Activated CD4-positive, alpha-beta T cell treated with anti-CD3 and anti-CD28 coated beads, Interleukin-2, amount 10 ng/mL, durations not matched to agents 7 days and 5 days (primary cell): Measurements from ENCODE around the gene PSORS1C1. TPM values are rescaled to one million over a fixed set of nuclear protein-coding genes. Genes with fewer than 3 reads are reported as not detected.

Source experiments
- CTCF ChIA-PET: fragments of 350-600 bp; sonication (Branson Sonifier 250); formaldehyde crosslinking; loops from one replicate; lab custom pipeline; 2021; ENCODE audit warnings: antibody characterized with exemption; lab: Charles Lee
- POLR2A ChIA-PET: fragments of 350-600 bp; sonication (Branson Sonifier 250); formaldehyde crosslinking; loops from one replicate; lab custom pipeline; 2021; ENCODE audit warnings: antibody characterized with exemption; lab: Charles Lee
- DNase-seq: peaks from one replicate; pipeline ENCODE4 v3.0.0-alpha.2; 2020
- H3K27ac Mint-ChIP-seq: one replicate; pipeline ENCODE4 v1.8.0; 2021; ENCODE audit warnings: mild to moderate bottlenecking, moderate library complexity, mixed read lengths
- H3K27me3 Mint-ChIP-seq: one replicate; pipeline ENCODE4 v1.8.0; 2021; ENCODE audit warnings: mixed read lengths
- H3K36me3 Mint-ChIP-seq: one replicate; pipeline ENCODE4 v1.8.0; 2021; ENCODE audit warnings: low read depth, mixed read lengths
- H3K4me1 Mint-ChIP-seq: one replicate; pipeline ENCODE4 v1.8.0; 2021; ENCODE audit warnings: mixed read lengths
- H3K4me3 Mint-ChIP-seq: one replicate; pipeline ENCODE4 v1.8.0; 2021; ENCODE audit warnings: mild to moderate bottlenecking, moderate library complexity, mixed read lengths
- H3K9me3 Mint-ChIP-seq: one replicate; pipeline ENCODE4 v1.8.0; 2021; ENCODE audit warnings: mixed read lengths
- total RNA-seq, 2 experiments: library from RNA; stranded (reverse); gene quantifications; one replicate each; pipeline ENCODE4 v1.2.3, GENCODE V29; 2021

PSORS1C1 gene
- total RNA-seq, 2 experiments from 2014 or later, result 0.57 TPM; not detected in 1

DNA sequence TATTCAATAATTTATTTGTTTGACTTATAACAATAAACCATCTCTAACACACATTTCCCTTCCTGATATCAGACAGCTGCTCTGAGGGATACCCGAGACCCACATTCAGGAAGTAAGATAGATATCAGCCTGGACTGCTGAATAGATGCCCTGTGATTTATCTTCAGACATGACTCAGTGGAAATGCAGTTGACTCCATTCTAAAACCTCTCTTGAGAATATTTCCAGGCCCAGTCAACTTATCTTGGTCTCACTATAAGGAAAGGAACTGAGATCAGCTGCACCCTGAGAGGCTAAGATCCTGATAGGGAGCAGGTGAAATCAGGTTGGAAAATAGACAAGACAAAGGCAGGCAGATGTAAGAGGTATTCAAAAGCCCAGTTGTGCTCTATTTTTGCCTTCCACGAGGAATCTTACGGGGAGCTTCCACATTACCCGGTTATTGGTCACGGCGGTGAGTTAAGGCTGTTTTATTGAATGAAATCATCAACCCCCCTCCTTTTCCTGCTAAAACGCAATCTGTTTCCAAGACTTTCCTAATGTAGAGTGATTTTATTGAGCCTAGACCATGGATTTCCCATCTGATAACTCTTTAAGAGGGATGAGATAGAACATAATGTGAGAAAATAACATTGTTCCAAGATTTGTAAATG, 27.7 kb upstream of the PSORS1C1 start:
- H3K36me3 Mint-ChIP-seq, result no peaks in the 10 kb centered on the region
- peaks cover 11% of the 10 kb centered on the region for H3K4me1 Mint-ChIP-seq
- peaks cover 6% of the 10 kb centered on the region for H3K27me3 Mint-ChIP-seq
- no peak overlapping the region for H3K4me3 Mint-ChIP-seq
- ChIA-PET POLR2A (no interaction called here), CTCF (interaction anchor here (0.5 to 3.0 kb wide), 34 partner anchors 7 to 546 kb away, joined by 3 to 18 read pairs (median 3); partner anchors contain the start of genes GNL1, PRR3 and VARS2)
- no peak overlapping the region for H3K27ac Mint-ChIP-seq
- no peaks in the 10 kb centered on the region for H3K9me3 Mint-ChIP-seq
- no peak for DNase-seq

DNA sequence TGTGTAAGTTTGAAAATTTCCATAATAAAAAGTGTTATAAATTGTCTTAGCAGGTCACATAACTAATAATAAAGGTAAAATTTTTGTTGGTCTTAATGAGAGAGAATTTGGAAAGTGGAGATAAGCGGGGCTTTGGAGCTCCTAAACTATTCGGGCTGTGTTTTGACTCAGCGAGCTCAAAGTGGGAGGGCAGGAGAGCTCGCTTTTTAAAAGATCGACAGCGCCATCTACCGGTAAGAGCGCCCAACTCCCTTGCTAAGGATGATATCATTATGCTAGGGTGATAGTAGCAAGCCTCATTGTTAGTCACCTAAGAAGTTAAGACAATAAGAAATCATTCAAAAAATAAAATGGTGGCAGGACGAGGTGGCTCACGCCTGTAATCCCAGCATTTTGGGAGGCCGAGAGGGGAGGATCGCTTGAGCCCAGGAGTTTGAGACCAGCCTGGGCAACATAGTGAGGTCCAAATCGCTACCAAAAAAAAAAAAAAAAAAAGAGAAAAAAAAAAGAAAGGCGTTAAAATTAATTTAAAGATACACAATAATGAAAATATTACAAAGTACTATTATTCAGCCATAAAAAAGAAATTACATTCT, 27.0 kb upstream of the PSORS1C1 start:
- peaks cover 6% of the 10 kb centered on the region for H3K27me3 Mint-ChIP-seq
- H3K4me1 Mint-ChIP-seq, result peaks cover 11% of the 10 kb centered on the region
- POLR2A ChIA-PET, result no interaction called here
- H3K4me3 Mint-ChIP-seq, result no peak overlapping the region
- CTCF ChIA-PET, result interaction anchor here (0.5 to 3.0 kb wide), 33 partner anchors 8 to 546 kb away, joined by 3 to 18 read pairs (median 3); partner anchors contain the start of genes GNL1, PRR3 and VARS2
- H3K9me3 Mint-ChIP-seq, result no peaks in the 10 kb centered on the region
- no peaks in the 10 kb centered on the region for H3K36me3 Mint-ChIP-seq
- DNase-seq, result peak; percentile 90
- peak overlapping the region; percentile 58 for H3K27ac Mint-ChIP-seq

DNA sequence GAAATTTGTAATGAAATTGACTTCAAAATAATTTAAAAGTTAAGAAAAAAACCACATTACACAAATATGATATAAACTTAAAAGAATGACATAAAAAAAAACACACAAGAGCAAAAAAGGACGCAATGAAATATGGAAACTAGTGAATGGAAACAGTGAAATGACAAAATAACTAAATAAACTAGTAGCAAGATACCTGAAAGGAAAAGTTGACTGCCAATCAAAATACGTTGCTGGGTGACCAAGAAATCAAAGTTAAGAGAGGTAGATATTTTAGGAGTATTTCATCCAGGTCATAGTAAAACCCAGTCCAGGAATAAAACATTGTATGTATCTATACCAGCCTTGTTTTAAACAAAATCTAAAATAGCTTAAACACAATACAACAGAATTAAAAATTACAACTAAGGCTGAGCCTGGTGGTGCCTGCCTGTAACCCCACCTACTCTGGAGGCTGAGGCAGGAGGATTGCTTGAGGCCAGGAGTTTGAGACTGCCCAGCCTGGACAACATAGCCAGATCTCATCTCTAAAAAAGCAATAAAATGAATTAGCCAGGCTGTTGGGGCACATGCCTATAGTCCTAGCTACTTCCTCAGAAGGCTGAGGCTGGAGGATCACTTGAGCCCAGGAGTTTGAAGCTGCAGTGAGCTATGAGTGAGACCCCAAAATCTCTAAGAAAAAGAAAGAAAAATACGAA, 24.2 kb upstream of the PSORS1C1 start:
- H3K36me3 Mint-ChIP-seq, result no peaks in the 10 kb centered on the region
- CTCF ChIA-PET, result interaction anchor here (1.3 kb wide), 1 partner anchor 10 kb away, joined by 6 read pairs; no protein-coding TSS in a partner anchor
- DNase-seq, result no peak
- no peak overlapping the region for H3K4me3 Mint-ChIP-seq
- peaks cover 29% of the 10 kb centered on the region for H3K4me1 Mint-ChIP-seq
- H3K9me3 Mint-ChIP-seq, result peaks cover 2% of the 10 kb centered on the region
- H3K27me3 Mint-ChIP-seq, result peaks cover 6% of the 10 kb centered on the region
- POLR2A ChIA-PET, result no interaction called here
- no peak overlapping the region for H3K27ac Mint-ChIP-seq

DNA sequence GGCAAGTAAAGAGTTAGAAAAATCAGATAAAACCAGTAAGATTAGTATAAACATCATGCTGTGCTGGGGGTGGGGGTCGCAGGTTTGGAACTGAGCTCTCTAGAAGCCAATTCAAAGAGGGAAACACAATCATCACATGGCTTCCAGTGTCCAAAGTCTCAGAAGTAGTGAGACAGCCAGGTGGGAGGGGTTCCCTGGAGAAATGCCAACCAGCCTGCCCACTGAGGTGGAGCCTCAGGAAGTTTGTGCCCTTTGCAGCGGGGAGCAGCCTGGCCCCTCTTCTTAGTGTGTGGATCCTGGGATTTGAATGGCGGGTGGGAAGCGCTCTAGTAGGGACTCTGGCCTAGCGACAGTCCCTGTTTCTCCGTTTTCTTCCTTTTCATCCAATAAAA, 23.6 kb upstream of the PSORS1C1 start:
- ChIA-PET CTCF (interaction anchor here (1.3 kb wide), 1 partner anchor 11 kb away, joined by 6 read pairs; no protein-coding TSS in a partner anchor), POLR2A (interaction anchor here (0.6 kb wide), 1 partner anchor 416 kb away, joined by 5 read pairs; no protein-coding TSS in a partner anchor)
- Mint-ChIP-seq H3K36me3 (no peaks in the 10 kb centered on the region), H3K9me3 (peaks cover 2% of the 10 kb centered on the region), H3K27ac (no peak overlapping the region), H3K4me3 (no peak overlapping the region), H3K4me1 (peaks cover 29% of the 10 kb centered on the region), H3K27me3 (peaks cover under 1% of the 10 kb centered on the region)
- no peak for DNase-seq

DNA sequence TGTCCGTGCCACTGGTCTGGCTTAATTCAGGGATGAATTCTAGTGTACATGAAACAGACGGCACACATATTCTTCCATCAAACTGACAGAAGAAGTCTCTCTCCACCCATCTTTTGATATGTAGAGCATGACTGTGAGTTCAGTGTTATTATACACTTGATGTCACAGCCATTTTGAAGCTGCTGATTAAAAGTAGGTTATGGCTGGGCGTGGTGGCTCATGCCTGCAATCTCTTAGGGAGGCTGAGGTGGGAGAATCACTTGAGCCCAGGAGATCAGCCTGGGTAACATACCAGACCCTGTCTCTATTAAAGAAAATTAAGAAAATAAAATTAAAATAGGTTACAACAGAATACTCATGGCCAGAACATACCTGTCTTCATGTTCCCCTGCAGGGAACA, 22.9 kb upstream of the PSORS1C1 start:
- Mint-ChIP-seq H3K36me3 (no peaks in the 10 kb centered on the region), H3K4me1 (peaks cover 33% of the 10 kb centered on the region), H3K27ac (no peak overlapping the region), H3K27me3 (no peaks in the 10 kb centered on the region), H3K9me3 (peaks cover 2% of the 10 kb centered on the region), H3K4me3 (no peak overlapping the region)
- POLR2A ChIA-PET, result no interaction called here
- DNase-seq, result no peak
- CTCF ChIA-PET, result interaction anchor here (1.3 to 3.0 kb wide), 2 partner anchors 12 kb away, joined by 6 to 7 read pairs; no protein-coding TSS in a partner anchor

DNA sequence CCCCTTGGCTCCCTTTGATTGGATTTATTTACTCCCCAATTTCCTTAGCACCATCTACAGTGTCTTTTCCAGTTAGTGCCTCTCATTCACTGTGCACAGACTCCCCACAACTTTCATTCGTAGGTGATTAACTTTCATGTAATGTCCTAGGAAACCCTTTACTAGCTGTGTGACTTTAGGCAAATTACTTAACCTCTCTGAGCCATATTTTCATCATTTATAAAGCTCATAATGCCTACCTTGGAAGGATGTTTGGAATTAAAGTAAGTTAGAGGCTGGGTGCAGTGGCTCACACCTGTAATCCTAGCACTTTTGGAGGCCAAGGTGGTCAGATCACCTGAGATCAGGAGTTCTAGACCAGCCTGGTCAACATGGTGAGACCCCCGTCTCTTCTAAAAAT, 22.4 kb upstream of the PSORS1C1 start:
- Mint-ChIP-seq H3K4me3 (no peak overlapping the region), H3K27me3 (no peaks in the 10 kb centered on the region), H3K27ac (no peak overlapping the region), H3K36me3 (no peaks in the 10 kb centered on the region), H3K9me3 (peaks cover 2% of the 10 kb centered on the region), H3K4me1 (peaks cover 32% of the 10 kb centered on the region)
- CTCF ChIA-PET, result interaction anchor here (3.0 kb wide), 1 partner anchor 12 kb away, joined by 7 read pairs; no protein-coding TSS in a partner anchor
- POLR2A ChIA-PET, result no interaction called here
- no peak for DNase-seq

DNA sequence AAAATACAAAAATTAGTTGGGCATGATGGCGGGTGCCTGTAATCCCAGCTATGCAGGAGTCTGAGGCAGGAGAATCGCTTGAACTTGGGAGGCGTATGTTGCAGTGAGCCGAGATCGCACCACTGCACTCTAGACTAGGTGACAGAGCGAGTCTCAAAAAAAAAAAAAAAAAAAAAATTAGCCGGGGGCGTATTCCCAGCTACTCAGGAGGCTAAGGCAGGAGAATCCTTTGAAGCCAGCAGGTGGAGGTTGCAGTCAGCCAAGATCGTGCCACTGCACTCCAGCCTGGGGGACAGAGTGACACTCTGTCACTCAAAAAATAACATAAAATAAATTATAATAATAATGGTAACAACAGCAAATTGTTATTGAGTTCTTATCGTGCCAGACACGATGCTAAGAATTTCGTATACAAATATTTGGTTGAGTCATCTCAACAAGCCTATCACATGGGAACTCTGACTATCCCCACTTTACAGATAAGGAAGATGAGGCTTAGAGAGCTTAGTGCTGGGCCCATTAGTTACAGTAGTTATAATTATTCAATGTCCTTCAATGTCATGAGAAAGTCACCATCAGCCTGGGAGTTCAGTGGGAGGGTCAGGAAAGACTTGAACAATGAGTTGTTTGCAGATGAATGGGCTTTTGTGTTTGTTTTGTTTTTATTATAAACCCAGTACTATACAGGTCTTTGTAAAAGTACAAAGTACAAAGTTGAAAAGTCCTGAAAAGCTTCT, 21.7 kb upstream of the PSORS1C1 start:
- ChIA-PET POLR2A (no interaction called here), CTCF (interaction anchor here (1.5 to 3.0 kb wide), 2 partner anchors 13 to 177 kb away, joined by 7 read pairs; no protein-coding TSS in a partner anchor)
- H3K36me3 Mint-ChIP-seq, result no peaks in the 10 kb centered on the region
- peaks cover 31% of the 10 kb centered on the region for H3K4me1 Mint-ChIP-seq
- no peak for DNase-seq
- no peak overlapping the region for H3K4me3 Mint-ChIP-seq
- H3K27ac Mint-ChIP-seq, result no peak overlapping the region
- peaks cover 2% of the 10 kb centered on the region for H3K9me3 Mint-ChIP-seq
- H3K27me3 Mint-ChIP-seq, result no peaks in the 10 kb centered on the region

DNA sequence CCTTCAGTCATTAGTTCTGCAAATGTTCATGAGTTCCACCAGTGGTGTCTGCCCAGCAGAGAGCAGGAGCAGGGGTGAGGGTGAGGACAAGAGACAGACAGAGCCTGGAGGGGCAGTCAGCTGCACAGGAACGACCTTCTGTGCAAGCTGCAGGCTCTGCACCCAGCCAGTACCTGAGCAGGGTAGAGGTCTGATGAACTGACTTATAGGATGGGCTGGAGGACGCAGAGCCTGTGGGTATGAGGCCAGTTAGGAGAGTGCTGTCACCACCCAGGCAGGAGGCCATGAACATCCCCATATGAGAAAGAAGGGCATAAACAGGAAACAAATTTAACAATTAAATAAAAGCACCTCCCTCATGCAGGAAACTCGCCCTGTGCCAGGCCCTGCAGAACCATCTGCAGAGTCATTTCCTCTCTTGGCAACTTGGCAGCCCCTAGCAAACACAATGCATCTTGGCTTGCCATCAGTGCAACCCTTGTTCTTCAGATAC, 20.2 kb upstream of the PSORS1C1 start:
- peaks cover 1% of the 10 kb centered on the region for H3K27me3 Mint-ChIP-seq
- H3K27ac Mint-ChIP-seq, result peak overlapping the region; percentile 96
- CTCF ChIA-PET, result interaction anchor here (1.0 to 3.0 kb wide), 4 partner anchors 8 to 373 kb away, joined by 3 to 7 read pairs (median 5); no protein-coding TSS in a partner anchor
- POLR2A ChIA-PET, result interaction anchor here (0.5 kb wide), 1 partner anchor 229 kb away, joined by 6 read pairs; no protein-coding TSS in a partner anchor
- peaks cover 31% of the 10 kb centered on the region for H3K4me1 Mint-ChIP-seq
- peak overlapping the region; percentile 13 for H3K4me3 Mint-ChIP-seq
- no peaks in the 10 kb centered on the region for H3K36me3 Mint-ChIP-seq
- peaks cover 2% of the 10 kb centered on the region for H3K9me3 Mint-ChIP-seq
- DNase-seq, result peak; percentile 58

DNA sequence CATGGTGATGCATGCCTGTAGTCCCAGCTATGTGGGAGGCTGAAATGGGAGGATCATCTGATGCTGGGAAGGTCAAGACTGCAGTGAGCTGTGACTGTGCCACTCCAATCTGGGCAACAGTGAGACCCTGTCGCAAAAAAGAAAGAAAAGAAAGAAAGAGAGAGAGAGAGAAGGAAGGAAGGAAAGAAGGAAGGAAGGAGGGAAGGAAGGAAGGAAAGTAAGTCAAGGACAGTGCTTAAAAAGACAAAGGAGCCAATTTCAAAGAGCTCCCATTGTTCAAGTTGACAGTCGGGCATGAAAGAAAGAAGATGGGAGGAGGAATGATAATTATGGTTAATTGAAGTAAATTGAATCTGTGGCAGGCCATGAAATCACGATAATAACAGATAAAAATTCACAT, 18.4 kb upstream of the PSORS1C1 start:
- POLR2A ChIA-PET, result no interaction called here
- H3K4me3 Mint-ChIP-seq, result no peak overlapping the region
- CTCF ChIA-PET, result interaction anchor here (1.4 kb wide), 1 partner anchor 9 kb away, joined by 4 read pairs; no protein-coding TSS in a partner anchor
- no peaks in the 10 kb centered on the region for H3K36me3 Mint-ChIP-seq
- DNase-seq, result no peak
- peaks cover 10% of the 10 kb centered on the region for H3K27me3 Mint-ChIP-seq
- H3K4me1 Mint-ChIP-seq, result peaks cover 31% of the 10 kb centered on the region
- H3K27ac Mint-ChIP-seq, result no peak overlapping the region
- H3K9me3 Mint-ChIP-seq, result peaks cover 2% of the 10 kb centered on the region

DNA sequence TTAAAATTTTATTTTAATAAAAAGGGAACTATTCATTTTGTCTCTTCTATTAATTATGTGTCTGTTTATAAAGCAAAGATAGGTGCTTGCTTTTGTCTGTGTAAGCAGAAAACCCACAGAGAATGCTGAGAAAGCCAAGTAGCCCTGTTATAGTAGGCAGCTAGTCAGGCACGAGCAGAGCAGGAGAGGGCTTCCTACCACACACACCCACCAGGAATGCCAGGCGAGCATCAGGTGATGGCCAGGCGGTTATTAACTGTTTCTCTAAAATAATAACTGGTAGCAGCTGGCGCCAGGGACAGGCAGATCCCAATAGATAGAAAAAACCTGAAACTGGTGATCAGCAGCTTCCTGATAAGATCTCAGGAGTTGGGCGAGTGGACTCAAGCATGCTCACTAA, 17.9 kb upstream of the PSORS1C1 start:
- Mint-ChIP-seq H3K4me3 (no peak overlapping the region), H3K36me3 (no peaks in the 10 kb centered on the region), H3K4me1 (peaks cover 31% of the 10 kb centered on the region), H3K27ac (peak overlapping the region; percentile 73), H3K9me3 (peaks cover 2% of the 10 kb centered on the region), H3K27me3 (peaks cover 10% of the 10 kb centered on the region)
- ChIA-PET CTCF (interaction anchor here (1.4 kb wide), 1 partner anchor 9 kb away, joined by 4 read pairs; no protein-coding TSS in a partner anchor), POLR2A (no interaction called here)
- no peak for DNase-seq

DNA sequence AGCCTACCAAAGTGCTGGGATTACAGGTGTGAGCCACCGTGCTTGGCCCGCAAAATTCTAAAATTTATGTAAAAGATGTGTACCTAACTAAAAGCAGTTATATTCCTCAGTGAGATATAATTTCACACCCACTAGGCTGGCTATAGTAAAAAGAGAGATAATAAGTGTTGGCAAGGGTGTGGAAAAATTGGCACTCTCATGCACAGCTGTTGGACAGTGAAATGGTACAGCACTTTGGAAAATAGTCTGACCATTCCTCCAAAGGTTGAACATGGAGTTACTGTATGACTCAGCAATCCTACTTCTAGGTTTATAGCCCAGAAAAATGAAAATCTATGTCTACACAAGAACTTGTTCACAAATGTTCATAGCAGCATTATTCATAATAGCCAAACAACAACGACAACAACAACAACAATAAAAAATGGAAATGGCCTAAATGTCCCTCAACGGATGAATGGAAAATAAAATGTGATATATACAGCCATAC, 16.1 kb upstream of the PSORS1C1 start:
- H3K9me3 Mint-ChIP-seq, result peaks cover 2% of the 10 kb centered on the region
- ChIA-PET CTCF (no interaction called here), POLR2A (no interaction called here)
- peaks cover 30% of the 10 kb centered on the region for H3K4me1 Mint-ChIP-seq
- no peak for DNase-seq
- H3K36me3 Mint-ChIP-seq, result no peaks in the 10 kb centered on the region
- no peak overlapping the region for H3K27ac Mint-ChIP-seq
- no peak overlapping the region for H3K4me3 Mint-ChIP-seq
- H3K27me3 Mint-ChIP-seq, result peaks cover 10% of the 10 kb centered on the region

DNA sequence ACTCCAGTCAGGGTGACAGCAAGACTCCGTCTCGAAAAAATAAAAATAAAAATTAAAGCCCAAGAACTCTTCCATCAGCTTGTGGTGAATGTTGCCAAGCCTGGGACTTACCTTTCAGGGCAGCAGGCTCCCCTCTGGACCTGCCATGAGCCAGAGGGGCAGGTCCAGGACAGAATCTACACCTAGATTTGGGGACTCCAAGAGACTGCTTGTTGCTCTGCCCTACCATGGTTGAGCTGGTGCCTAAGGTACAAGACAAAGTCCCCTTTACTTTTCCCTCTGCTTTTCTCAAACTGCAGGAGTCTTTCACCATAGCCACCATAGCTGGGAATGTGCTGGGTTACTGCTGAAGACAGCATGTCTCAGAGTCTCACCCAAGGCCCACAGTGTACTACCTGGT, 11.5 kb upstream of the PSORS1C1 start:
- Mint-ChIP-seq H3K27me3 (peaks cover 10% of the 10 kb centered on the region), H3K9me3 (no peaks in the 10 kb centered on the region), H3K4me3 (no peak overlapping the region), H3K27ac (no peak overlapping the region), H3K36me3 (no peaks in the 10 kb centered on the region), H3K4me1 (peaks cover 3% of the 10 kb centered on the region)
- ChIA-PET CTCF (interaction anchor here (0.6 to 1.1 kb wide), 5 partner anchors 9 to 261 kb away, joined by 3 to 4 read pairs (median 3); partner anchors contain the start of genes C6orf15 and PSORS1C2), POLR2A (no interaction called here)
- DNase-seq, result no peak
